DMS53 treated with DMSO at 0.1 percent for 48 hours (cell line): ENCODE results near the gene HEATR5A.
"Not testable (repeated sequence)": the region's sequence is repeated elsewhere in the genome, so short reads cannot be mapped to it uniquely, and the experiment has no call there.

Source experiments
- DNase-seq: peaks from one replicate; lab custom pipeline; 2025; ENCODE audit not compliant: unreplicated experiment; lab: John Stamatoyannopoulos, UW

Gene HEATR5A

GRCh38 chr14:31391473-31391872 is 28.9 kb downstream of the HEATR5A start:
- DNase-seq, result no peak

GRCh38 chr14:31389946-31390345 is 30.4 kb downstream of the HEATR5A start:
- DNase-seq, result no peak

- DNase-seq, result no peak
Observed at GRCh38 chr14:31388687-31389413, 31.5 kb downstream of the HEATR5A start.

- no peak for DNase-seq
Observed at GRCh38 chr14:31387091-31387490, 33.3 kb downstream of the HEATR5A start.

- DNase-seq, result no peak
Observed at GRCh38 chr14:31386271-31386670, 34.1 kb downstream of the HEATR5A start.

GRCh38 chr14:31382221-31382620 is 38.1 kb downstream of the HEATR5A start:
- DNase-seq, result no peak

- DNase-seq, result no peak
Observed at GRCh38 chr14:31380106-31380505, 40.2 kb downstream of the HEATR5A start.

- DNase-seq, result not testable (repeated sequence)
Observed at GRCh38 chr14:31379125-31379947, 41.0 kb downstream of the HEATR5A start.

GRCh38 chr14:31377433-31377832 is 42.9 kb downstream of the HEATR5A start:
- no peak for DNase-seq

GRCh38 chr14:31371646-31372045 is 48.7 kb downstream of the HEATR5A start:
- no peak for DNase-seq

GRCh38 chr14:31363331-31364073 is 56.8 kb downstream of the HEATR5A start:
- DNase-seq, result no peak

- DNase-seq, result no peak
Observed at GRCh38 chr14:31362746-31363145, 57.6 kb downstream of the HEATR5A start.

- DNase-seq, result not testable (repeated sequence)
Observed at GRCh38 chr14:31361761-31362160, 58.6 kb downstream of the HEATR5A start.

- DNase-seq, result no peak
Observed at GRCh38 chr14:31360919-31361662, 59.3 kb downstream of the HEATR5A start.

GRCh38 chr14:31357279-31357678 is 63.1 kb downstream of the HEATR5A start:
- no peak for DNase-seq

- DNase-seq, result no peak
Observed at GRCh38 chr14:31346097-31346496, 74.3 kb downstream of the HEATR5A start.

- no peak for DNase-seq
Observed at GRCh38 chr14:31341280-31341679, 79.1 kb downstream of the HEATR5A start.

GRCh38 chr14:31340297-31341063 is 79.9 kb downstream of the HEATR5A start:
- no peak for DNase-seq

GRCh38 chr14:31339743-31340142 is 80.6 kb downstream of the HEATR5A start:
- no peak for DNase-seq

GRCh38 chr14:31337331-31337730 is 83.0 kb downstream of the HEATR5A start:
- DNase-seq, result no peak
